GM21381 (cell line): Measurements from ENCODE around the gene DMRTB1.
"Not testable (repeated sequence)": the region's sequence is repeated elsewhere in the genome, so short reads cannot be mapped to it uniquely, and the experiment has no call there.

Source experiments
- ATAC-seq: cut with Tn5 transposase; IDR thresholded peaks from one replicate; pipeline ENCODE4 v1.9.1; 2021; ENCODE audit warnings: mild to moderate bottlenecking, moderate library complexity; ENCODE audit not compliant: unreplicated experiment

The DMRTB1 gene

DNA sequence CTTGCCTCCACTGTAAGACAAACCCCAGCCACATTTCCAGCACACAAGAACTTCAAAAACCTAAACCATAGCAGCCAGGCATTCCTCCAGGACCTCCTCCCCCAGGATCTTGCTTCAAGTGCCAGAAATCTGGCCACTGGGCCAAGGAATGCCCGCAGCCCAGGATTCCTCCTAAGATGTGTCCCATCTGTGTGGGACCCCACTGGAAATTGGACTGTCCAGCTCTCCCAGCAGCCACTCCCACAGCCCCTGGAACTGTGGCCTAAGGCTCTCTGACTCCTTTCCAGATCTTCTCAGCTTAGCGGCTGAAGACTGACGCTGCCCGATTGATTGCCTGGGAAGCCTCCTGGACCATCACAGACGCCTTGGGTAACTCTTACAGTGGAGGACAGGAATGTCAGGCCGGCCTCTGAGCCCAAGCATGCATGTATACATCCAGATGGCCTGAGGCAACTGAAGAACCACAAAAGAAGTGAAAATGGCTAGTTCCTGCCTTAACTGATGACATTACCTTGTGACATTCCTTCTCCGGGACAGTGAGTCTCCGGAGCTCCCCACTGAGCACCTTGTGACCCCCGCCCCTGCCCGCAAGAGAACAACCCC is 24.7 kb upstream of the DMRTB1 start:
- ATAC-seq: not testable (repeated sequence)

DNA sequence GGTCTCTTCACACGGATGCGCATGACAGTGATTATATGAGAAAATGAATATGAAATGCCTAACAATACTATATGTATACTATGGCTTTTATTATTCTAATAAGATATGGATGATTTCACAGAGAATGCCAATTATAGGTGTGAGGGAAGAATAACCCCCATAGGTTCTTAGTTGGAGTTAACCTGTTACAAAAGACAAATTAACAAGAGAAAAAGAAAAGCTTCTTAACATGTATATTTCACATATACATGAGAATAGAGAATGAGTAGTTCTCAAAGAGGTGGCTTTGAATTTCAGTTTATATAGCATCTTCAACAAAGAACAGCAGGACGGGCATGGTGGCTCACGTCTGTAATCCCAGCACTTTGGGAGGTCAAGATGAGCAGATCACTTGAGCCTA is 24.0 kb upstream of the DMRTB1 start:
- no peak for ATAC-seq

DNA sequence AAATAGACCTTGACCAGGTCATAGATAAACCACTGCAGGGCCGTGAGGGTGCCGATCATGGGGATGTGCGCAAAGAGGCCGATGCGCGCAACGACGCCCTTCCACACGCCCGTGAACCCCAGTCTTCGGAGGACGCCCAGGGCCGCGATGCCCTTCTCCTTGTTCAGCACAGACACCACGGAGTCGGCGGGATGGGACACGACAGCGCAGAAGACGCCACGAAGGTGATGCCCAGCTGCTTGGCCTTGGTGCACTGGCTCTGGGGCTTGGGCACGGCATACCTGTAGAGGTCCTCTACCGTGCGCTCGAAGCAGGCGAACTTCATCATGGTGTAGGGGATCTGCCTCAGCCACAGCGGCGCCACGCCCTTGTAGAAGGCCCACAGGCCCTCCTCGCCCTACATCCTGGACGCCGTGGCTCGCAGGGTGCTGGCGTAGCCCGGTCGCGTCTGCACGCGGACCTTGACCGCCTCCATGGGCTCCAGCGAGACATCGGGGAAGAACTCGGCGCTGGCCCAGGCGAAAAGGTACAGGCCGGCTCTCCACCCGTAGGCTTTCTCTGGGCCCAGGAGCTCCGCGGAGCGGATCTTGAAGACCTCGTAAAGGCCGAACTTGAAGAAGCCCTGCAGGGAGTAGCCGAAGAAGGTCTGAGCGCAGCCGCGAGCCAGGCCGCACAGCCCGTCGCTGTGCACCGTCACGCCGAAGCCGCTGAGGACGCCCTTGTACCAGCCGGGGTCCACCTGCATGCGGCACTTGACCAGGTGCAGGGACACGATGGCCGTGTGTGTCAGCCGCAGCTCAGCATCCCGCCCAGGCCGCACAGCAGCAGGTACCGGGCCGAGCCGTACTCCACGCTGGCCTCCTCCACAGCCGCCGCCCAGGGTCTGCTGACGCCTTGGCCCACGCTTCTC is 20.5 kb upstream of the DMRTB1 start:
- no peak for ATAC-seq

DNA sequence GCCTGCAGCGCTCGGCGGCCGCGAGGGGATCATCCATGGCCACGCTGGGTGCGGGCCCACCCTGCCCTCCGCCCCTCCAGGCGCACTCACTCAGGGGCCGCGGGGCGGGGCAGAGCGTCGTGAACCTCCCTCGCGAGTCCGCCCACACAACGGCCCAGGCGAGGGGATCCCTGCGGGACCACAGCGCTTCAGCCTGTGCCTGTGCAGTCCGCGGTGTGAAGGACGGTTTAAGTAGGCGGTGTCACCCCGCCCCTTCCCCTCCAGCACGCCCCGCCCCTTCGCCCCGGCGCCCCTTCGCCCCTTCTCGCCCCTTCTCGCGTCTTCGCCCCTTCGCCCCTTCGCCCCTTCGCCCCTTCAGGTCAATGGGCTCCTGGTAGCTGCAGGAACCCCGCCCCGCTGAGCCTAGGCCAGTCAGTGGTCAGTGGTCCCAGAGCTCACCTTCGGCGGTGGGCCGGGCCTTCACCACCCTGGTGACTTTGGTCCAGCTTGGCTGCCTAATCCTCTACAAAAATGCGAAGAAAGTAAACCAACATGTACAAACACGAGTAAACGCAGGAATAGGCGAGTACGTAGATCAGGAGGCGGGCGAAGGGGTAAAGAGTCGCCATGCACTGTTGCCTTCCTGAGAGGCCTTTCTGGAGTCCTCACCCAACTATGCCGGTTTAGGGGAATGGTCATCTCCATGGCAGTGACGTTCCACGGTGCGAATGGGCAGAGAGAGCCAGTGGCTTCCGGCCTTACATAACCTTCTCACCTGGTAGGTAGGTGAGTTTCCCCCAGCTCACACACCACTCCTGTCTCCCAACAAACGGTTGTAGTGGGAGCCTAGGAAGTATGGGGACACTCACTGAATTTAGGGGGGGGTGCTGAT is 19.6 kb upstream of the DMRTB1 start:
- ATAC-seq: no peak

DNA sequence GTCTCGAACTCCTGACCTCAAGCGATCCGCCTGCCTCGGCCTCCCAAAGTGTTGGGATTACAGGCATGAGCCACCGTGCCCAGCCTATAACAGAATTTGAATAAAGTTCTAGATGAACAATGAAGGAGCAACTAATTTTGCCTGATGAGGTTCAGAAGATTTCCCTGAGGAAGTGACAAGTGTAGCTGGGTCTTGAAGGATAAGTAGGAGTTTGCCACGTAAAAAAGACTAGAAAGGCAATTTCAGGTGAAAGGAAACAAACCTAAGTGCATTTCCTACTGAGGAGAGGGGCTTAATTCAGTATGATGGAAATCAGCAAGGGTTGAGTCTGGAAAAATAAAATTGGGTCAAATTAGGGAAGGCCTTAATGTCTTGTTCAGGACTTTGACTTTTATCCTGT is 18.6 kb upstream of the DMRTB1 start:
- ATAC-seq: no peak

DNA sequence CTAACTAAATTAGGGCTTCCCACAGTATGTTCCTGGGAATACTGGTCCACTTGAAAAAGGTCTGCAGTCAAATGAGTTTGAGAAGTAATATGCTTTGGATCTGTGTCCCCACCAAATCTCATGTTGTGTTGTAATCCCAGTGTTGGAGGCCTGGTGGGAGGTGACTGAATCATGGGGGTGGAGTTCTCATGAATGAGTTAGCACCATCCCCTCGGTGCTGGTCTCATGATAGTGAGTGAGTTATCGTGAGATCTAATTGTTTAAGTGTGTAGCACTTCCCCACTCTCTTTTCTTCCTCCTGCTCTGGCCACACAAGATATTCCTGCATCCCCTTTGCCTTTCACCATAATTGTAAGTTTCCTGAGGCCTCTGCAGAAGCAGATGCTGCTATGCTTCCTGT is 16.9 kb upstream of the DMRTB1 start:
- no peak for ATAC-seq

DNA sequence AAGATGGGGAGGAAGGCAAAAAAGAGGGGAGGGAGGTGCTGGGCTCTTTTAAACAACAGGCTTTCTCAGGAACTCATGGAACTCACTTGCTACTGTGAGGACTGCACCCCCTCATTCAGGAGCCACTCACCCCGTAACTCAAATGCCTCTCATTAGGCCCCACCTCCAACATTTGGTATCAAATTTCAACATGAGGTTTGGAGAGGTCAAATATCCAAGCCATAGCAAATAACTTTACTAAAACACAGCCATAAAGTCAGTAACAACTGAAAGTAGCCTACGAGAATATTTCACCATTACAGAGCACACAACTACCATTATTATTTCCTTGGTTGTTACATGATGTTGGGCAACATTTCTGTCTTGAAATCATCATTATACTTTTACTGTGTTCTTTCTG is 13.1 kb upstream of the DMRTB1 start:
- ATAC-seq: no peak

DNA sequence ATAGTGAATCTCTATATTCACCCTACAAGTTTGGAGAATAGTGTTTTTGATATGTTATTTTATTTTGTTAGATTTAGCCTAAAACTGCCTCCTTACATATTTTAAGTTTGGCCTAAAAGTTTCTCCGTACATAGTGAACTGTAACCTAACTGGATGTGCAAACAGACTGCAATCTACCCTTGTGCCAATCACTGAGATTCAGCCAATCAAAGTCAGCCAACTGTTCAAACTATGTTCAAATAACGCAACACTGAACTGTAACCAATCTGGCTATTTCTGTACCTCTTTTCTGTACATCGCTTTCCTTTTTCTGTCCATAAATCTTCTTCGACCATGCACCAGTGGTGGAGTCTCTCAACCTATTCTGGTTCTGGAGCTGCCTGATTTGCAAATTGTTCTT is 11.8 kb upstream of the DMRTB1 start:
- no peak for ATAC-seq

DNA sequence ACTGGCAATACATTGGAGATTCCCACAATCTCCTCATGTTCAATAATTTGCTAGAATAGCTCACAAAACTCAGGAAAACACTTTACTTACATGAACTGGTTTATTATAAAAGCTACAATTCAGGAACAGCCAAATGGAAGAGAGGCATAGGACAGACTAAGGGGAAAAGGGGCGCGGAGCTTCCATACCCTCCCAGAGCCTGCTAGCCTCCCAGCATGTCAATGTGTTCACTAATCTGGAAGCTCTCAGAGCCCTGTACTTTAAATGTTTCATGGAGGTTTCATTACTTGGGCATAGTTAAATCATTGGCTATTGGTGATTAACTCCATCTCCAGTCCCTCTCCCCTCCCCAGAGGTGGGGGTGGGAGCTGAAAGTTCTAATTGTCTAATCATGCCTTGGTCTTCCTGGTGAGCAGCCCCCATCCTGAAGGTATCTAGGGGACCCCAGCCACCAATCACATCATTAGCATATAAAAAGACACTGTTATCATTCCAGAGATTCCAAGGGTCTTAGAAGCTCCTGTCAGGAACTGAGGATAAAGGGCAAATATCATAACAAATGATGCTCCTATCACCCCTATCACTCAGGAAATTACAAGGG is 10.9 kb upstream of the DMRTB1 start:
- no peak for ATAC-seq

DNA sequence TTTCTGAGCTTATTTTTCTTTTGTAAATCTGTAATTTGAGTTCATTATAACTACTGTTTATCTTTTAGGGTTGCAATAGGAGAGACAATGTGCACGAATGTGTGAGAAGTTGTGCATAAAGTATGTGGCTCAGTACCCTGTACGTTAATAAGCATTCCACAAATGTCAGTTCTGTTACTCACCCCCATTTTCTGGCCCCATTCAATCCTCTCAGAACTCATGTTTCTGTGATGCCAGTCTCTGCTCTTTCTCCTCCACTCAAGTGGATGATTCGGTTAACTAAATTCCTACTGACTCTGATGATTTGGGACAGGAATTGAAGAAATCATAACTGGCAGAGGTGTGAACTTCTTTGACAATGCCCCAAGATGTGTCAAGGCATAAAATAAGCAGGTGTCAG is 10.2 kb upstream of the DMRTB1 start:
- ATAC-seq: no peak

DNA sequence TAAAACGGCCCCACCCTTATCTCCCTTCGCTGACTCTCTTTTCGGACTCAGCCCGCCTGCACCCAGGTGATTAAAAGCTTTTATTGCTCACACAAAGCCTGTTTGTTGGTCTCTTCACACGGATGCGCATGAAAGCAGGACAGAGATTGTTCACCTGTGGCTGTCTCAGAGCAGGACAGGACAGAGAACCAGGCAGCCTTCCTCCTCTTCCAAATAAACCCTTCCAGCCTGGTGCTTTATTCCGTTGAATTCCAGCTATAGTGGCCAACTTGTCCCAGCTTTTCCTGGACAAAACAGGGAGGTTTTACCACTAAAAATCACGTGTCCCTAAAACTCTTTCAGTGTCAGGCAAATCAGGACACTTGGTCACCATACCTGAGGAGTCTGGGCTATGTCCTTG is 9.5 kb upstream of the DMRTB1 start:
- no peak for ATAC-seq

DNA sequence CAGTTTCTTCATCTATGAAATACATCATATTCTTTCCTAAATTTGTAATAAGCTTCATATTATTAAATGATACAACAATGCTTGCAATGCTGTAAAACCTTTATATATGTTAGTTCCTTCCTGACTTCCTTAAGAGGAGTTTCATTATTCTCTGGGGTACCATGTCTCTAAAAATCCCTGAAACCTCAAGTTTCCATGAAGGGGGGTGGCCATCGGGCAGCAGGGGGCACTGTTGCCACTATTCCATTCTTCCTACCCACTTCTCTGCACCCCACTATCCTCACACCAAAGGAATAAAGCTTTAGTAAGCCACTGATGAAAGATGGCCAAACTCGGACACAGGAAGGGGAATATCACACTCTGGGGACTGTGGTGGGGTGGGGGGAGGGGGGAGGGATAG is 9.0 kb upstream of the DMRTB1 start:
- no peak for ATAC-seq

DNA sequence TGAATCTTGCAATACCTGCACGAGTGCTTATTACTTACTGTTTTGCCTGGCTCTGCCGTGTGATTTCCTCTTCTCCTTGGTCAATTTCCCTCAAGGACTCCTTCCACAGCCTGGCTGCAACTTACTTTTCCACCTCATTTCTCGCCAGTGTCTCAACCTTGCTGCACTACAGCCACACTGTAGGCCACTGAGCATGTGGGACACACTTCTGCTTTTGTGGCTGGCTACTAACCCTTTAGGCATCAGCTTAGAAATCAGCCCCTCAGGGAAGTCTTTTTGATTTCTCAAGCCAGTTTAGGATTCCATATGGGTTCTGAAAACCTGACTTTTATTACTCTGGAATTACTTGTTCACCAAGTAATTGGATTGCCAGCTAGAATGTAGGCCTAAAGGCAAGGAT is 5.2 kb upstream of the DMRTB1 start:
- no peak for ATAC-seq

DNA sequence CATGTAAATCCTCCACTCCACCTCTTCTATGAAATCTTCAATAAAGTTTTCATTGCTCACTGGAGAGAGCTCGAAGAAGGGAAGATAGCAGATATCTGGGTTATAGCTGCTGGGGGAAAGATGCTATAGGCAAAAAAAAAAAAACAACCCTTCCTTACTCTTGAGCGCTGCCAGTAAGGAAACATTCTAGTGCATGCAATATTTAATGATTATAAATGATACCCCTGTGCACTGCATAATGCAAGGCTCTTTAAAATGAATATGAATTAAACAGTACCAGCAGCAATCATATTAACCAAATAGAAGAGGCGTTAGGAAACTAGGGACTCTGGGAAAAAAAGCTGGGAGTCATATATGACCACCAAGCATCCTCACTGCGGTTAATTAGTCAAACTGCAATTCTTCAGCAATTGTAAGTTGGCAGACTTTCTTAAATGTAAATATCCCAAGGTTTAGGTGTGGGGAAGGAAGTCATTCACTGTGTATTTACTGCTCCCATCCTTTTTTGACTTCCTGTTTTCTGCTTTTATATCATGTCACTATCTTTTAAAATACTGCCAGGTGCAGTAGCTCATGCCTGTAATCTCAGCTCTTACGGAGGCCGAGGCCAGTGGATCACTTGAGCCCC is 3.7 kb upstream of the DMRTB1 start:
- ATAC-seq: no peak

DNA sequence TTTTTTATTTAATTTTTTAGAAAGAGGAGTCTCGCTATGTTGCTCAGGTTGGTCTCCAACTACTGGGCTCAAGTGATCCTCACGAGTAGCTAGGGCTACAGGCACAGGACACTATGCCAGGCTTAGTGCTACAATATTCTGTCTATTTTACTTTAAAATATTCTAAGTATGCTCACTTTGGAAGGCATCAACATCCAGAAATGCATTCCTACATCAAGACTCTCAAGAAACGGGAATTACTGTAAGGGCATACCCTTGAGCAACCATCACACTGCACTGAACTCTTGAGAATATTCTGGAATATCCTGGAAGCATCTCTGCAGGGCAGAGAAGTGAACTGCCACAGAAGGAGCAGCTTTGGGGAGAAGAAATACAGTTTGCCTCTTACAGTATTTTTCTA is 565 bp upstream of the DMRTB1 start:
- ATAC-seq: no peak

DNA sequence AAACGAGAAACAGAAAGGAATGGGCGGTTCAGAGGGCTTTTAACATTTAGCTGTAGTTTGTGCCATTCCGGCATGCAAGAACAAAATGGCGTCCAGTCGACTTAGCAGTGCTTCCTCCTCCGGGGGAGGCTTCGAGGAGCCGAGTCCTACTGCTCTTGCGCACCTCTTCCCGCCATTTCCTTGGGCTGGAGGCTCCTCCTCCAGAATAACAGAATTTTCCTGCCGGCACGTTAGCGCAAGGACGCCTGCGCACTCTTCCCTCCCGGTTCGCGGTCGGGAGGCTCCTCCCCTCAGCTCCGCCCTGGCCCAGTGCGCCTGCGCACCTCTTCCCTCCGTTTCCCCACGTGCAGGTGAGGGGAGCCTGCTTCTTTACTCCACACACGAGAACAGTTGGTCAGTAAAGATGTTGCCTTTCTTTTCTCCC is 1.0 kb downstream of the DMRTB1 start:
- no peak for ATAC-seq

DNA sequence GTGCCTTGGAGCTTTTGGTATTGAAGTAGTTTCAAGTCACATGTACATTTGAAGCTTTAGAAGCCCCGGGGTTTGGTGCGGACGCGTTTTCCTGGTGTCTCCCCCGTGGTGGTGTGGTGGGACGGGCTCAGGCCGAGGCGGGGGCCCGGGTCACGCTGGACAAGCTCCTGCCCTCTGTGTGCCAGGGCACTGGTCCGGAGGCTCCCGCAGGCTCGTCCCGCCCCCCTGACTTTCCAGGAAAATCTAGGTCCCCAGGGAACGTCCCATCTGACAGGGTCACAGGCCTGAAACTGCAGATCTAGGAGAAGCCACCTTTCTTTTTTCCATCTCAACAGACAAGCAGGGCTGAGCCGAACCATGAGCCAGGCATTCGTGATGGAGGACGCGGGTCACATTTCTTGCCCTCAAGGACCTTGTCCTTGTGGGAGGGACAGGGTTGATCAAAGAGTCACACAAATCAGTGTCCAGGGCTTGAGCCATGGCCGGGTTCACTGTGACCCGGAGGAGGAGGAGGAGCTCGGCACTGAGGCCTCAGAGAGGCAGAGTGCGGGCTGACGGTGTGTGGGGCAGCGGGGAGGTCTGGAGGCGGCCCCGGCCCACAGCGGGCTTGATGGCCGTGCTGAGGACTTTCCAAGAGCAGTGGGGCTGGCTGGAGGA is 1.6 kb downstream of the DMRTB1 start:
- ATAC-seq: no peak

DNA sequence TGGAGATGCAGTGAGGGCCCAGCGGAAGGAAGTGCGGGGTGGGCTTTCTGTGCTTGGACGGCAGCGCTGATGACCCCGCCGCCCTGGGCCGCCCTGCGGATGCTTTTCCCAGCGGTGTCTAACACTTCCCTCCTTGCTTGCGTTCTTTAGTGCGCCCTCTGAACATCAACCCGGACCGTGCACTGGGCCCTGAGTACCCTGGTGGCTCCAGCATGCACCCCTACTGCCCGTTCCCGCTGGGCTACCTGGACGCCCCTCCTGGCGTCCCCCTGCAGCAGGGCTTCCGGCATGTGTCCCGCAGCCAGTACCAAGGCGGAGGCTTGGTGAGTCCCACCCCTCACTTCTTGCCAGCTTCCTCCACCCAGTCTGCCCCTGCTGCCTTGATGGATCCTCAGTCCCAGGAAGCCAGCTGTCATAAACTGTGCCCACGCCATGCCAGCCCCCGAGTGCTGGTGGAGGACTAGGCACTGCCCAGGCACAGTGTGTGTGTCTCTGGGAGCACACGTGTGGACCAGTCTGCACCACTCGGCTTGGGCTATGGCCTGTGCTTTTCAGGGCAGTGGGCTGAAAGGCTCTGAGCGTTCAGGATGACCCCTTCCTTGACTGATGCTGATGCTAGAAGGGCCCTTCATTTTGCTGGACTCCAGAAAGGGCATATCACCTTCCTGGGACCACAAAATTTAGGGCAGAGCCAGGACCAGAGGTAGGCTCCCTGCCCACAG is 2.3 kb downstream of the DMRTB1 start:
- ATAC-seq: no peak

DNA sequence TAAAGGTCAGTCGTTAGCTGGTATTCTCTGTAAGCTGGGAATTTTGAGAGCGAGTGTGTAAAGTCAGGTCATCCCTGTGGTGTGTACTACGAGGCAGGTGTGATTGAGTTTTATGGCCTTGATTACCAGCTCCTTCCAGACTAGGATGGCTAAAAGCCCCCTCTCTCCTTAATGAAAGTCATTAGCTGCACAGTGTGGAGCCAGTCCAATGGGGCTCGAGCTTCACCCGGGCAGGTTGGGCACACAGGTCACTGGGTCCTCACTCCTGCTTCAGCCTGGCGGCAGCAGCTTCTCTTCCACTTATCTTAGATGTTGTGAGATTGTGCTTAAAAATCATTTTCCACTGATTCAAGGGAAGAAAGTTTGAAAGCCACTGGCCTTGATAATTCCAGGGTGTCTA is 3.0 kb downstream of the DMRTB1 start:
- no peak for ATAC-seq
